ENCODE measurements around the gene ZMYND11.
A peak's percentile ranks its signal among the peaks of the same experiment; 100 is the strongest.

Gene ZMYND11

GRCh38 chr10:105806-106205 is 29.4 kb upstream of the ZMYND11 start:
- TF ChIP-seq ZNF274 (IDR thresholded peaks at IDR 0.05; ENCODE audit: low read depth, low read length) = no peak
- H3K4me3 ChIP-seq (ENCODE audit: low read length) = no peak overlapping the region

- TF ChIP-seq ZNF274 (IDR thresholded peaks at IDR 0.05; ENCODE audit: low read depth, low read length) = no peak
- H3K4me3 ChIP-seq (ENCODE audit: low read length) = no peak overlapping the region
These were observed 28.5 kb upstream of the ZMYND11 start for GRCh38 chr10:106740-107139.

GRCh38 chr10:112246-112645 is 23.0 kb upstream of the ZMYND11 start:
- no peak for TF ChIP-seq ZNF274 (IDR thresholded peaks at IDR 0.05; ENCODE audit: low read depth, low read length)
- no peak overlapping the region for H3K4me3 ChIP-seq (ENCODE audit: low read length)

- no peak overlapping the region for H3K4me3 ChIP-seq (ENCODE audit: low read length)
- no peak for TF ChIP-seq ZNF274 (IDR thresholded peaks at IDR 0.05; ENCODE audit: low read depth, low read length)
These were observed 10.4 kb upstream of the ZMYND11 start for GRCh38 chr10:124874-125273.

GRCh38 chr10:127612-128432 is 7.4 kb upstream of the ZMYND11 start:
- TF ChIP-seq ZNF274 (IDR thresholded peaks at IDR 0.05; ENCODE audit: low read depth, low read length) = no peak
- peak overlapping the region; percentile 68 for H3K4me3 ChIP-seq (ENCODE audit: low read length)

GRCh38 chr10:129810-130209 is 5.4 kb upstream of the ZMYND11 start:
- H3K4me3 ChIP-seq (ENCODE audit: low read length) = no peak overlapping the region
- TF ChIP-seq ZNF274 (IDR thresholded peaks at IDR 0.05; ENCODE audit: low read depth, low read length) = no peak

- no peak overlapping the region; the same call in 1 of the 2 replicates for H3K4me3 ChIP-seq (ENCODE audit: low read length)
- TF ChIP-seq ZNF274 (IDR thresholded peaks at IDR 0.05; ENCODE audit: low read depth, low read length) = no peak
These were observed 2.0 kb upstream of the ZMYND11 start for GRCh38 chr10:132946-133898.

- H3K4me3 ChIP-seq (ENCODE audit: low read length) = peak overlapping the region; percentile 90
- TF ChIP-seq ZNF274 (IDR thresholded peaks at IDR 0.05; ENCODE audit: low read depth, low read length) = no peak
These were observed 766 bp upstream of the ZMYND11 start for GRCh38 chr10:134247-135131.

GRCh38 chr10:135601-136464 is 578 bp downstream of the ZMYND11 start:
- no peak for TF ChIP-seq ZNF274 (IDR thresholded peaks at IDR 0.05; ENCODE audit: low read depth, low read length)

GRCh38 chr10:136465-136762 is 1.2 kb downstream of the ZMYND11 start:
- TF ChIP-seq ZNF274 (IDR thresholded peaks at IDR 0.05; ENCODE audit: low read depth, low read length) = no peak
- H3K4me3 ChIP-seq (ENCODE audit: low read length) = peak overlapping the region; percentile 90

More at GRCh38 chr10:135601-136464, 578 bp downstream of the ZMYND11 start:
- H3K4me3 ChIP-seq (ENCODE audit: low read length) = peak overlapping the region; percentile 90

GRCh38 chr10:137031-137430 is 1.8 kb downstream of the ZMYND11 start:
- no peak overlapping the region for H3K4me3 ChIP-seq (ENCODE audit: low read length)
- TF ChIP-seq ZNF274 (IDR thresholded peaks at IDR 0.05; ENCODE audit: low read depth, low read length) = no peak

- TF ChIP-seq ZNF274 (IDR thresholded peaks at IDR 0.05; ENCODE audit: low read depth, low read length) = no peak
- H3K4me3 ChIP-seq (ENCODE audit: low read length) = no peak overlapping the region
These were observed 2.4 kb downstream of the ZMYND11 start for GRCh38 chr10:137606-138005.

- no peak for TF ChIP-seq ZNF274 (IDR thresholded peaks at IDR 0.05; ENCODE audit: low read depth, low read length)
- no peak overlapping the region for H3K4me3 ChIP-seq (ENCODE audit: low read length)
These were observed 7.1 kb downstream of the ZMYND11 start for GRCh38 chr10:142371-142770.

Data from GM08714 (cell line).